GM08714 (cell line): ENCODE data around the gene AGER.
A peak's percentile ranks its signal among the peaks of the same experiment; 100 is the strongest.

Experiments used
- H3K4me3 ChIP-seq: fragments of 200-500 bp; sonication (Bioruptor generic); 2 replicates; pipeline ENCODE4 v1.5.1; 2014; ENCODE audit warnings: mild to moderate bottlenecking, low read length, inconsistent platforms
- ZNF274 ChIP-seq: IDR thresholded peaks from 2 replicates; pipeline ENCODE4 v1.6.1; 2012; ENCODE audit warnings: mild to moderate bottlenecking, low read depth, low read length

Gene AGER

DNA sequence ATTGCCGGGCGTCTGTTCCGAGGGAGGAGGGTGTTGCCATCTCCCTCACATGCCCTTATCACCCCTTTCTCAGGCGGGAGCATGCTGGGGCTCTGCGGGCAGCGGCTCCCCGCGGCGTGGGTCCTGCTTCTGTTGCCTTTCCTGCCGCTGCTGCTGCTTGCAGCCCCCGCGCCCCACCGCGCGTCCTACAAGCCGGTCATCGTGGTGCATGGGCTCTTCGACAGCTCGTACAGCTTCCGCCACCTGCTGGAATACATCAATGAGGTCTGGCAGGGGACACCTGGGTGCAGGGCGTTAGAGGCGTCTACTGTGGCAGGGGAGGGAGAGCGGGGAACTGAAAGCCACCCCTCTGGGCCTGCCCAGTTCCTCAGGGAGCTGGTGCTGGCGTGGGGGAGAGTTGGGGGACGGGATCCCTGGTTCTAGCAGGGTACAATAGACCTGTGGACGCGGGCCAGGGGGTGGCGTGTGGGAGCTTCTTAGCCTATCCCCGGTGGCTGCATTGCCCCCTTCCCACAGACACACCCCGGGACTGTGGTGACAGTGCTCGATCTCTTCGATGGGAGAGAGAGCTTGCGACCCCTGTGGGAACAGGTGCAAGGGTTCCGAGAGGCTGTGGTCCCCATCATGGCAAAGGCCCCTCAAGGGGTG, 29.4 kb downstream of the AGER start:
- H3K4me3 ChIP-seq, result peak overlapping the region; percentile 65
- no peak for TF ChIP-seq ZNF274

GRCh38 chr6:32153564-32154513, 30.2 kb downstream of the AGER start, which contains the start of gene PPT2:
TSS of gene PPT2 (plus strand) at chr6:32154141. CDS start at chr6:32154595, 454 bp downstream.
- TF ChIP-seq ZNF274, result no peak
- peak within 1 kb of the TSS; percentile 65 for H3K4me3 ChIP-seq

- TF ChIP-seq ZNF274, result no peak
Measured at GRCh38 chr6:32152769-32153563, 31.1 kb downstream of the AGER start.

GRCh38 chr6:32151863-32152768, 31.9 kb downstream of the AGER start, which contains the start of gene PRRT1:
TSS of gene PRRT1 (minus strand) at chr6:32151939. CDS start at chr6:32151827, 112 bp downstream.
- H3K4me3 ChIP-seq, result no peak within 1 kb of the TSS
- no peak for TF ChIP-seq ZNF274

More at GRCh38 chr6:32152769-32153563, 31.1 kb downstream of the AGER start:
- H3K4me3 ChIP-seq, result no peak overlapping the region

- H3K4me3 ChIP-seq, result no peak overlapping the region
- no peak for TF ChIP-seq ZNF274
Measured at GRCh38 chr6:32151181-32151862, 32.7 kb downstream of the AGER start.

GRCh38 chr6:32149932-32150870, 33.9 kb downstream of the AGER start:
- no peak overlapping the region for H3K4me3 ChIP-seq
- no peak for TF ChIP-seq ZNF274

- no peak for TF ChIP-seq ZNF274
- no peak overlapping the region for H3K4me3 ChIP-seq
Measured at GRCh38 chr6:32149092-32149755, 34.8 kb downstream of the AGER start.

- H3K4me3 ChIP-seq, result no peak overlapping the region
- no peak for TF ChIP-seq ZNF274
Measured at GRCh38 chr6:32148289-32149091, 35.6 kb downstream of the AGER start.

DNA sequence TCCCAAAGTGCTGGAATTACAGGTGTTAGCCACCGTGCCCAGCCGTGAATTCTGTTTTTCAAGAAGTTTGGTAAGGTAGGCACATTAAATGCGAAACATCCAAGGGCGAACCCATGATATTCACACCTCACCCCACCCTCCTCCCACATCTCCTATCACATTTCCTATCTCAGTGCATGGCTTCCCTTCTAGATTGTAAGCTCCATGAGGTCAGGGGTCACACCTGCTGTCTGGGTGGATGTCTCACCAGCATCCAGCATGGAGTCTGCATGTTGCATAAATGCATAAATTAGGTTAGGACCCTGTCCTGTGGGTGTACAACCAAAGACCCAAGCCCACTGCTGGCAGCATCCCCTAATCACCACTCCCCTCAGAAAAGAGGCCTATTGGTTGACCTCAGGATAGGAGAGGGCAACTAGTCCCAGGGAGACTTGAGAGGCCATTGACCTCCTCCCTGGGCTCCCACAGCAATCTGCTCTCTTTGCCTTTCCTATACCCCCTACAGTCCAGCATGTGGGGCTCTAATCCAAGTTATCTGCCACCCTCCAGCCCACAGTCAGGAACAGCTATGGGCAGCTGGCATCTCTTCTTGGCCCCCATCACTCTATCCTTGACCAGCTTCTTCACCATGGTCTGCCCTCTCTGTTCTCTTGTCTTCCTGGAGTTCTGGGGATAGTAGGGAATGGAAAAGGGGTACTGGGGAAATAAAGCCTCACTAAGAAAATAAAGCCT, 36.5 kb downstream of the AGER start:
- no peak overlapping the region for H3K4me3 ChIP-seq
- TF ChIP-seq ZNF274, result no peak

- no peak for TF ChIP-seq ZNF274
- H3K4me3 ChIP-seq, result no peak overlapping the region
Measured at GRCh38 chr6:32146687-32147086, 37.4 kb downstream of the AGER start.
